NCI-H1436 treated with DMSO at 0.1 percent for 48 hours (cell line): ENCODE measurements around the gene AAK1.
"Not testable (repeated sequence)": the region's sequence is repeated elsewhere in the genome, so short reads cannot be mapped to it uniquely, and the experiment has no call there.

Experiments used
- DNase-seq: peaks from one replicate; lab custom pipeline; 2025; lab: John Stamatoyannopoulos, UW

AAK1 gene

GRCh38 chr2:69450735-69451416 is 192.7 kb downstream of the AAK1 start:
- no peak for DNase-seq

DNA sequence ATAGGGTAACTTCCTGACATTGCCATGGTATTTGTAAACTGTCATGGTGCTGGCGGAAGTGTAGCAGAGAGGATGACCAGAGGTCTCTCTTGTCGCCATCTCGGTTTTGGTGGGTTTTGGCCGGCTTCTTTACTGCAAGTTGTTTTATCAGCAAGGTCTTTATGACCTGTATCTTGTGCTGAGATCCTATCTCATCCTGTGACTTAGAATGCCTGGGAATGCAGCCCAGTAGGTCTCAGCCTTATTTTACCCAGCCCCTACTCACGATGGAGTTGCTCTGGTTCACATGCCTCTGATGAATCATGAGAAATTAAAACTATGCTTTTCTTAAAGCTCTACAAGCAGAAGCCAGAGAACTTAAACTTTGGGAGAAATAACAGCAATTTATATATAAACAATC is 193.6 kb downstream of the AAK1 start:
- DNase-seq = no peak

DNA sequence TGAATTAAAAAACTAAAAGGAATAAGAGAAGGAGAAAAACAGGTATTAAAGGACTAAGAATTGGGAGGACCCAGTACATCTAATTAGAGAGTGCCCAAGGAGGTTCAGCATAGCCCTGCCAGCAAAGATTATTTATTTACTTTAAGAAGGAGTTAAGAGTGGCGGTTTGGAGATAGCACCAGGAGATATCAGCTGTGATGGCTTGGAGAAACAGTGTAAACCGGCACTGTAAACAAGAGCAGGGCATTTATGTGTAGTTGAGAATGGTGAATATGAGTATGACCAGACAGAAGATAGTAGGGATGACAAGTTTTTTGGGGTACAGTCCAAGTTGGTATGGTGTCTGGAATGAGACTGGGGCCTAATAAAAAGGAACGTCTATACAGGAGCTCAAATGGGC is 199.9 kb downstream of the AAK1 start:
- not testable (repeated sequence) for DNase-seq

DNA sequence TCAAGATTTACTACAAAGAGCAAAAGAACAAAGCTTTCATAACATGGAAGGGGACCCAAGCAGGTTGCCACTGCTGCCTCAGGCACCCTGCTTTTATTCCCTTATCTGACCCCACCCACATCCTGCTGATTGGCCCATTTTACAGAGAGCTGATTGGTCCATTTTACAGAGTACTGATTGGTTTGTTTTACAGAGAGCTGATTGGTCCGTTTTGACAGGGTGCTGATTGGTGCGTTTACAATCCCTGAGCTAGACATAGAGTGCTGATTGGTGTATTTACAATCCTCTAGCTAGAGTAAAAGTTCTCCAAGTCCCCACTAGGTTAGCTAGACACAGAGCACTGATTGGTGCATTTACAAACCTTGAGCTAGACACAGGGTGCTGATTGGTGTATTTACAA is 204.0 kb downstream of the AAK1 start:
- not testable (repeated sequence) for DNase-seq

DNA sequence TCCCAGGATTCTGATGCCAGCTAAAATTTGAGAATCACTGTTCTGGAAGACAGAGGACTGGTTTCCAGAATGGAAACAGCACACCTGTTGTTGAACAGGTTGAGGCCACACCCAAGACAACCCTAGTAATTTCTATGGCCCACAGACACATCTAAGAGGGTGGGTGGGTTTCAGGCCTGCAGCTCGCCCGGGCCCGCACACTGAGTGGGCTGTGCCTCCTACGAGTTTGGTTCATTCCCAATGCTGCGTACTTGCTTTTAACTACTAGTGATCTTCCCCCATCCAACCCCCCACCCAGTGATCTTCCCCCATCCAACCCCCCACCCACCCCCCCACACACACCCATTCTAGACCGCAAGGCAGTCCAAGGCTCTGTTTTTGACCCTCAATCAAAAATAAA is 205.0 kb downstream of the AAK1 start:
- DNase-seq = no peak

GRCh38 chr2:69437751-69438154 is 205.8 kb downstream of the AAK1 start:
- DNase-seq = no peak

DNA sequence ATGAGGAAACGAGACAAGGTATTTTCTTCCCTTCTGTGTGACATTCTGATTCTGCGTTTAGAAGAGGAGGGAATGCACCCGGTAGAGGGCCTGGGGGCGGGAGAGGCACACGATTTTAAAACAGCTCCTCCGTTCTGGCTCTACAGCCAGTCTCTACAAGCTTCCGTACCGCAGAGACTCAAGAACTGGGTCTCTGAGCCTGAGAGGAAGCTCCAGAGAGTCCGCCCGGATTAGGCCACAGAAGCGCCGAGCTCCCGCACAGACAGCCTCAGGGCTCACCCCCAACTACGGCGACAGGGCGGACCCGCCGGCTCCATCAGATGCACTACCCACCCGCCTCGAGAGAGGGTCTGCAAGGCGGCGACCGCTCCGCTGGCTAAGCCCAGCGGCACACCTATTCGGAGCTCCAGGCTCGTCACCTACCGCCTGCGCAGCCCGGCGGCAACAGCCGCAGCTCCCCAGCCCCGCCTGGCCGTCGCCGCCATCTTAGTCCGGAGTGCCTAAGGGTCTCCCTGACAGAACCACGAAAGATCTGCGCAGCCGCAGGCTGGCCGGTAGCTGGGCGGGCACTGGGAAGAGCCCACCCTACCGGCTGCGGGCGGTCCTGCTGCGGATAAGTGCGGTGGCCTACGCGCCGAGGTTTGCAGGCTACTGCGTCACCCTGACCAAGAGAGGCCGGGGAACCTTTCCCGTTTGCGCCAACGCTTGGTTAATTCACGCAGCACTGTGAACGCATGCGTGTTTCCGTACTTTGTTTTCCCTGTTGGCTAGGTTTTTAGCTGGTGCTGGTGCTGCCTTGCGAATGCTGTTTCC is 206.4 kb downstream of the AAK1 start, which contains the start of gene NFU1:
Gene NFU1, minus strand, starts transcription at position 498 of the 813 bp plus-strand sequence. Its CDS starts 13 bp downstream, at position 485.
- peak; percentile 68 for DNase-seq

- no peak for DNase-seq
Measured at GRCh38 chr2:69436596-69436937, 207.0 kb downstream of the AAK1 start.

GRCh38 chr2:69434753-69435152 is 208.8 kb downstream of the AAK1 start:
- DNase-seq = no peak

DNA sequence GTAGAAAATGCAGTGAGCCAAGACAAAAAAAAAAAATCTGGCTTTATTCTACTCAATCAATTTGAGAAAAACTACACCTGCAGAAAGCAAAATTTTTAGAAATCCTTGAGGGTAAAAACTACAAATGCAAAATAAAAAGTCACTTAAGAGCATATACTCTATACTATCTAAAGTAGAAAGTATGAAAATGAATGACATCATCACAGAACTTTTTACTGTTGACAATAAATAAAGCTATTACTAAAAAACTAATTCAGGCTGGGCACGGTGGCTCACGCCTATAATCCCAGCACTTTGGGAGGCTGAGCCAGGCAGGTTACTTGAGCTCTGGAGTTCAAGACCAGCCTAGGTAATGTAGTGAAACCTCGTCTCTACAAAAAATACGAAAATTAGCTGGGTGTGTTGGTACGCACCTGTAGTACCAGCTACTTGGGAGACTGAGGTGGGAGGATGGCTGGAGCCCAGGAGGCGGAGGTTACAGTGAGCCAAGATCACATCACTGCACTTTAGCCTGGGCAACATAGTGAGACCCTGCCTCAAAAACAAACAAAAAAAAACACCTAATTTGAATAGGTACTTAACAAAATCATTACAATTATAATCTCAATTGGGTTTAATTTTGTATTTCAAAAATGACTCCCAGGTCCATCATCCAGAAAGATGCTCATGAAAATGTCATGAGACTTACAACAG is 213.9 kb downstream of the AAK1 start:
- DNase-seq = no peak

DNA sequence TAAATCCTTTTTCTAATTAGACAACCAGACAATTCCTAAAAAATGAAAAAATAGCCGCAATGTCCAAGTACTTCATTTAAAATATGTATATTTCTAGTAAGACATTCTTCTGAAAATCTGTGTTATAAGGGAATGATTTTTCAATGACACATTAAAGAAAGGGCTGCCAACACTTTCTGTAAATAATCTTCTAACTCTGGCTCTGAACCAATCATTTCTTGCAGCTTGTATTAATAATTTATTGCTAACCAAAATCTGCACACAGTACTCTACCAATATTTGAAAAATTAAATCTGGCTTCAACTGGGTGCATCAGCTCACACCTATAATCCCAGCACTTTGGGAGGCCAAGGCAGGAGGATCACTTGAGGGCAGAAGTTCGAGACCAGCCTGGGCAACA is 214.6 kb downstream of the AAK1 start:
- DNase-seq = no peak

GRCh38 chr2:69424419-69424818 is 219.1 kb downstream of the AAK1 start:
- DNase-seq = no peak

- no peak for DNase-seq
Measured at GRCh38 chr2:69422198-69422597, 221.3 kb downstream of the AAK1 start.

- not testable (repeated sequence) for DNase-seq
Measured at GRCh38 chr2:69419111-69419510, 224.4 kb downstream of the AAK1 start.

DNA sequence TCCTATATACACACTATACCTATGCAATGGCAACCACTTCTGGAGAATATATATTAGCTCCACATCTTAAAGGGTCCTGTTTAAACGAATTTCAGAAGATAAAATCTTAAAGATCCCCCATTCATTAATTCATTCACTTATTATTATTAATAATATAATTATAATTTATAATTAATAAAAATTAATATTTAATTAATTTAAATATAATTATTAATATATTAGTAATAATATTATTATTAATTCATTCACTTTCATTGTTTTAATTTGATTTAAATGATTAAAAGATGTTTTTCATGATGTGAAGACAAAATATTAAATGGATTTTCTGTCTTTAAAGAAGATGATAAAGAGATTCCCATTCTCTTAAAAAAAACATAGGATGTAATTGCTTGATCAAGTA is 227.4 kb downstream of the AAK1 start:
- DNase-seq = no peak
